RWPE1 (cell line): ENCODE results near the gene AACS.

Experiments
- CTCF ChIA-PET: fragments of 350-600 bp; sonication (Branson Sonifier 250); formaldehyde crosslinking; extraction: SDS; loops from one replicate; lab custom pipeline; 2021; lab: Yijun Ruan, JAX
- POLR2A ChIA-PET: fragments of 400-600 bp; formaldehyde crosslinking; extraction: SDS; loops from one replicate; lab custom pipeline; 2020; ENCODE audit warnings: antibody characterized with exemption; ENCODE audit not compliant: low non-redundant PET; lab: Yijun Ruan, JAX
- DNase-seq: peaks from one replicate; pipeline ENCODE4 v3.0.0; 2012; ENCODE audit warnings: low spot score
- H3K27ac ChIP-seq: fragments of 450-650 bp; 2 replicates; pipeline ENCODE4 v1.5.1; 2017
- TF ChIP-seq, protein P1 (sequence below): fragments of 450-650 bp; conservative IDR thresholded peaks from 2 replicates; pipeline ENCODE4 v1.5.1; 2017; ENCODE audit warnings: low read depth, mild to moderate bottlenecking

AACS gene

GRCh38 chr12:125065919-125066570 lies 810 bp downstream of the AACS start:
- TF ChIP-seq, protein P1, sequence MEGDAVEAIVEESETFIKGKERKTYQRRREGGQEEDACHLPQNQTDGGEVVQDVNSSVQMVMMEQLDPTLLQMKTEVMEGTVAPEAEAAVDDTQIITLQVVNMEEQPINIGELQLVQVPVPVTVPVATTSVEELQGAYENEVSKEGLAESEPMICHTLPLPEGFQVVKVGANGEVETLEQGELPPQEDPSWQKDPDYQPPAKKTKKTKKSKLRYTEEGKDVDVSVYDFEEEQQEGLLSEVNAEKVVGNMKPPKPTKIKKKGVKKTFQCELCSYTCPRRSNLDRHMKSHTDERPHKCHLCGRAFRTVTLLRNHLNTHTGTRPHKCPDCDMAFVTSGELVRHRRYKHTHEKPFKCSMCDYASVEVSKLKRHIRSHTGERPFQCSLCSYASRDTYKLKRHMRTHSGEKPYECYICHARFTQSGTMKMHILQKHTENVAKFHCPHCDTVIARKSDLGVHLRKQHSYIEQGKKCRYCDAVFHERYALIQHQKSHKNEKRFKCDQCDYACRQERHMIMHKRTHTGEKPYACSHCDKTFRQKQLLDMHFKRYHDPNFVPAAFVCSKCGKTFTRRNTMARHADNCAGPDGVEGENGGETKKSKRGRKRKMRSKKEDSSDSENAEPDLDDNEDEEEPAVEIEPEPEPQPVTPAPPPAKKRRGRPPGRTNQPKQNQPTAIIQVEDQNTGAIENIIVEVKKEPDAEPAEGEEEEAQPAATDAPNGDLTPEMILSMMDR: no peak
- DNase-seq: peak; percentile 12
- H3K27ac ChIP-seq: peak overlapping the region; percentile 75
- POLR2A ChIA-PET: interaction anchor here (0.6 kb wide), 1 partner anchor 109 kb away, joined by 4 read pairs; no protein-coding TSS in a partner anchor
- CTCF ChIA-PET: no interaction called here

DNA sequence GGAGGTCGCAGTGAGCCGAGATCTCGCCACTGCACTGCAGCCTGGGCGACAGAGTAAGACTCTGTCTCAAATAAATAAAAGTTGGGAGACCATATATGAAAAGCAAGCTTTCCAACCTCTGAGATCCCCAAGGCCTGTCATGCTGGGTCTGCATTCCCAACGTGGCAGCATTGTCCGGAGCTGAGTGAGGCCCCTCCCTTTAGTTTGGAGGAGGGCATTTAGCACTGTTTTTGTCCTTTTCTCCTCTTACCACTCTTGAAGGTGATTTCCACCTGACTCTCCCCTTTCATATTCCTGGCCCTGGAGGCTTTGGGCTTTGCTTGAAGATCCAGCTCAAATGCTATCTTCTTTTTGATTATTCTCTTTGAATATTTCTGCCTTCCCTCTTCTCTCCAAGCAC lies 3.2 kb downstream of the AACS start:
- peak overlapping the region; percentile 33 for H3K27ac ChIP-seq
- no peak for DNase-seq
- ChIA-PET CTCF (no interaction called here), POLR2A (interaction anchor here (0.7 kb wide), 1 partner anchor 214 kb away, joined by 4 read pairs; no protein-coding TSS in a partner anchor)
- TF ChIP-seq, protein P1: no peak

- POLR2A ChIA-PET: no interaction called here
Measured at GRCh38 chr12:125069616-125070015, 4.4 kb downstream of the AACS start.

DNA sequence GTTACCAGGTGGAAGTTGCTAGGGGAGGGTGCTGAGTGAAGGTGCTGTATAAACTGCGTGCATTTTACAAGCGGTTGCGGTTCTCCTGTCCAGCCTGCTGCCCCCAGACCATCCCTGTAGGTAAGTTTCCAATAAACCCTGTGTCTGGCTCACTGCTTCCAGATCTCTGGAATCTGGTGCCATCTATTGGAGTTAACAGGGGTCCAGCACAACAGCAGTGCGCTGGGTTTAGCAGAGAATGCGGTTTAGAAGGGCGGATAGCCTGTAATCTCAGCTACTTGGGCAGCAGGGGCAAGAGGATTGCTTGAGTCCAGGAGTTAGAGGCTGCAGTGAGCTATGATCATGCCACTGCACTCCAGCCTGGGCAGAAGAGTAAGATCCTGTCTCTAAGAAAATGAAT lies 4.9 kb downstream of the AACS start:
- H3K27ac ChIP-seq: peak overlapping the region; percentile 26; the same call in 1 of the 2 replicates
- ChIA-PET CTCF (no interaction called here), POLR2A (no interaction called here)
- TF ChIP-seq, protein P1: no peak
- no peak for DNase-seq

More at GRCh38 chr12:125069616-125070015, 4.4 kb downstream of the AACS start:
- TF ChIP-seq, protein P1: no peak
- no peak for DNase-seq
- CTCF ChIA-PET: no interaction called here
- peak overlapping the region; percentile 26 for H3K27ac ChIP-seq

DNA sequence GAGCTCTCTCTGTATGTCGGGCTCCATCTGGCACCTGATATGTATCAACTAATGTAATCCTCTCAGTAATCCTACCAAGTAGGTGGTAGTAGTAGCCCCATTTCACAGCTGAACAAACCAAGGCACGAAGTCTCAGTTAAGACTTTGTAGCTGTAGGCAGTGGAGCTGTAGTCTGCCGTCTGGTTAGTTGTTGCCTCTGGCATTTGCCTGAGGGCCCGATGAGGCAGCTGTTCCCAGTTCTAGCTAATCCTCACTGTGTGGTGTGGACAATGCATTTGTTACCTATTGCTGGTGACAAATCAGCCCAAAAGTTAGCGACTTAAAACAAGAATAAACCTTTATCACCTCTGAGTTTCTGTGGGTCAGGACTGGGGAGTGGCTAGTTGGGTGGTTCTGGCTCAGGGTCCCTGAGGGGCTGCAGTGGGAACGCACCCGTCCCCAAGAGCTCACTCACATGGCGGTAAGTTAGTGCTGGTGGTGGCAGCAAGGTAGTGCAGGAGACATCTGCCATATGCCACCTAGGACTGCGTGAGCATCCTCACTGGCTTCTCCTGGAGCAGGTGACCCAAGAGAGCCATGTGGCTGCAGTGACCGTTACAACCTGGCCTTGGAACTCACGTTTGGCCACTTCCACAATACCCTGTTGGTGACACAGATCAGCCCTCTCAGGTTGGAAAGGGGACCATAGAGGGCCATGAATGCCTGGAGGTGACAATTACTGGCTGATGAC lies 5.6 kb downstream of the AACS start:
- DNase-seq: no peak
- TF ChIP-seq, protein P1: no peak
- peak overlapping the region; percentile 16; the same call in 1 of the 2 replicates for H3K27ac ChIP-seq
- POLR2A ChIA-PET: no interaction called here
- CTCF ChIA-PET: no interaction called here

DNA sequence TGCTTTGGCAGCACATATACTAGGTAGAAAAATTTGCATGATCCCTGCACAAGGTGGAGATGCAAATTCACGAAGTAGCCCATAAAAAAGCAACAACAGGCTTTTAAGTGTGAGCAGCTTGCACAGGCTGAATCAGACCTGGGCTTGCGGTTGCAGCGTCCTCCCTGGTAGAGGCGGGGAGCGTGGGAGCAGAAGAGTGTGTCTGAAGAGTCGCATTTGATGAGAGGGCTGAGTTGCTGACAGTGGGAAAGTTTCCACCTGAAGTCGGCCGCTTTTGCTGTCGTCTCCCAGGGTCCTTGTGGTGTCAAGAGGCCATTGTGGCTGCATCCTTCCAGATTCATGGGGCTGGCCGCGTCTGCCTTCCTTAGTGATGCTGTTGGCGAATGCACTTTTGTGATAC lies 6.2 kb downstream of the AACS start:
- peak overlapping the region; percentile 16 for H3K27ac ChIP-seq
- TF ChIP-seq, protein P1: no peak
- DNase-seq: no peak
- ChIA-PET POLR2A (no interaction called here), CTCF (no interaction called here)
